ENCODE results near the gene ZMYM5. TPM values are rescaled to one million over a fixed set of nuclear protein-coding genes. Genes with fewer than 3 reads are reported as not detected.
"Not testable (repeated sequence)": the region's sequence is repeated elsewhere in the genome, so short reads cannot be mapped to it uniquely, and the experiment has no call there.

ZMYM5 gene
- total RNA-seq, 2 donors from 2014 or later: 6.4 to 10.3 TPM

DNA sequence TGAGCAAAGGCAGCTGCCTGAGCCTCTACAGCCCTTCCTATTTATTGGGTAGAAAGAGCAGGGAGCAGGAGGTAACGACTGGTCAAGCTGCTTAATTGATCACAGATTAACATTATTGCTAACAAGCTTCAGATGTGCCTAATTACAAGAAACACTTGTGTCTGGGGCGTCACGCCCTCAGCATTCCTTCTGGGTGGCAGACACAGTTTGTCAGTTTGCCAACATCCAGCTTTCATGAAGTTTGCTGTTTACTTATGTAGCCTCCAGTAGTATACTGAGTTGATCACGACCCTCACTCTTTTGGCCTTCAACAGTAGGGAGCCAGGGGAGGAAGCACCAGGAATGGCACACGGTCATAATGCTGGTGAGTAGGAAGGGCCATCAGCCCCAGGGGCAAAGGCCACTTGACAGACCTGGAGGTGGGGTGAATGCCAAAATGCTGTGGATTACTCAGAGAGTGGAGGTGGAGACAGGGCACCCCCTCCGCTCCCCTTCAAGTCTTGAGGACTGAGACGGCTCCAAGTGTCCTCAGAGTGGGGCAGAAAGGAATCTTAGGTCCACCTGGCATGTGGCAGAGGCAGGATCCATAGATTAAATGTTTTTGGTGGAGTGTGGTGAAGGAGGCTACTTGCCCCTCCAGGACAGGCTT, 45.8 kb downstream of the ZMYM5 start:
- DNase-seq (ENCODE audit: low spot score): no peak
- TF ChIP-seq, protein P1, sequence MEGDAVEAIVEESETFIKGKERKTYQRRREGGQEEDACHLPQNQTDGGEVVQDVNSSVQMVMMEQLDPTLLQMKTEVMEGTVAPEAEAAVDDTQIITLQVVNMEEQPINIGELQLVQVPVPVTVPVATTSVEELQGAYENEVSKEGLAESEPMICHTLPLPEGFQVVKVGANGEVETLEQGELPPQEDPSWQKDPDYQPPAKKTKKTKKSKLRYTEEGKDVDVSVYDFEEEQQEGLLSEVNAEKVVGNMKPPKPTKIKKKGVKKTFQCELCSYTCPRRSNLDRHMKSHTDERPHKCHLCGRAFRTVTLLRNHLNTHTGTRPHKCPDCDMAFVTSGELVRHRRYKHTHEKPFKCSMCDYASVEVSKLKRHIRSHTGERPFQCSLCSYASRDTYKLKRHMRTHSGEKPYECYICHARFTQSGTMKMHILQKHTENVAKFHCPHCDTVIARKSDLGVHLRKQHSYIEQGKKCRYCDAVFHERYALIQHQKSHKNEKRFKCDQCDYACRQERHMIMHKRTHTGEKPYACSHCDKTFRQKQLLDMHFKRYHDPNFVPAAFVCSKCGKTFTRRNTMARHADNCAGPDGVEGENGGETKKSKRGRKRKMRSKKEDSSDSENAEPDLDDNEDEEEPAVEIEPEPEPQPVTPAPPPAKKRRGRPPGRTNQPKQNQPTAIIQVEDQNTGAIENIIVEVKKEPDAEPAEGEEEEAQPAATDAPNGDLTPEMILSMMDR (IDR thresholded peaks at IDR 0.05): no peak
- Histone ChIP-seq H3K36me3 (peaks cover 10% of the 10 kb centered on the region), H3K27me3 (no peaks in the 10 kb centered on the region), H3K9me3 (no peaks in the 10 kb centered on the region), H3K4me1 (no peaks in the 10 kb centered on the region), H3K27ac (no peak overlapping the region), H3K4me3 (no peak overlapping the region)

DNA sequence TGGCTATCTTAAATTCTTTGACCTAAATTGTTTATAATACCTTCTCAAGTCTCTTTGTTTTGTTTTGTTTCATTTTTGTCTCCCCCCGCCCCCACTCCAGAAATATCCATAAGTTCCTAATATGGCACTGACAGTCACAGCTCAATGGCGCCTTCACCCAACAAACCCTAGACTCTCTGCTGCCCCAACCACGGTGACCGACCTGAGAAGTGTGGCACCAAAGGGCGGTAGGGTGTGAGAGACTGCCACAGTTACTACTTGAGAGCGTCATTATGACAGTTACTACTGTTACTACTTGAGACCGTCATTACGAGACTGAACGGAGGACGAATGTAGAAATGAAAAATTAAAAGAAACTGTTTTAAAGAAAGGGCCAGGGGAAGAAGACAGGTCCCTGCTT, 46.3 kb downstream of the ZMYM5 start:
- Histone ChIP-seq H3K4me3 (no peak overlapping the region), H3K4me1 (no peaks in the 10 kb centered on the region), H3K27me3 (no peaks in the 10 kb centered on the region), H3K36me3 (peaks cover 10% of the 10 kb centered on the region), H3K9me3 (no peaks in the 10 kb centered on the region), H3K27ac (no peak overlapping the region)
- TF ChIP-seq, protein P1 (IDR thresholded peaks at IDR 0.05): no peak
- DNase-seq (ENCODE audit: low spot score): no peak

DNA sequence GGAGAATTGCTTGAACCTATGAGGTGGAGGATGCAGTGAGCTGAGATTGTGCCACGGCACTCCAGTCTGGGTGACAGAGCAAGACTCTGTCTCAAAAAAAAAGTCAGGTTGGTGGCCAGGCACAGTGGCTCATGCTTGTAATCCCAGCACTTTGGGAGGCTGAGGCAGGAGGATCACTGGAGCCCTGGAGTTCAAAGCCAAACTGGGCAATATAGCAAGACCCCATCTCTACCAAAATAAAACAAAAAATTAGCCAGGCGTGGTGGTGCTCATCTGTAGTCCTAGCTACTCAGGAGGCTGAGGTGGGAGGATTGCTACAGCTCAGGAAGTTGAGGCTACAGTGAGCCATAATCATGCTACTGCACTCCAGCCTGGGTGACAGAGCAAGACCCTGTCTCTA, 47.6 kb downstream of the ZMYM5 start:
- not testable (repeated sequence) for H3K27me3 ChIP-seq; H3K27ac ChIP-seq; H3K36me3 ChIP-seq; H3K4me3 ChIP-seq; H3K4me1 ChIP-seq; H3K9me3 ChIP-seq; DNase-seq (ENCODE audit: low spot score)

DNA sequence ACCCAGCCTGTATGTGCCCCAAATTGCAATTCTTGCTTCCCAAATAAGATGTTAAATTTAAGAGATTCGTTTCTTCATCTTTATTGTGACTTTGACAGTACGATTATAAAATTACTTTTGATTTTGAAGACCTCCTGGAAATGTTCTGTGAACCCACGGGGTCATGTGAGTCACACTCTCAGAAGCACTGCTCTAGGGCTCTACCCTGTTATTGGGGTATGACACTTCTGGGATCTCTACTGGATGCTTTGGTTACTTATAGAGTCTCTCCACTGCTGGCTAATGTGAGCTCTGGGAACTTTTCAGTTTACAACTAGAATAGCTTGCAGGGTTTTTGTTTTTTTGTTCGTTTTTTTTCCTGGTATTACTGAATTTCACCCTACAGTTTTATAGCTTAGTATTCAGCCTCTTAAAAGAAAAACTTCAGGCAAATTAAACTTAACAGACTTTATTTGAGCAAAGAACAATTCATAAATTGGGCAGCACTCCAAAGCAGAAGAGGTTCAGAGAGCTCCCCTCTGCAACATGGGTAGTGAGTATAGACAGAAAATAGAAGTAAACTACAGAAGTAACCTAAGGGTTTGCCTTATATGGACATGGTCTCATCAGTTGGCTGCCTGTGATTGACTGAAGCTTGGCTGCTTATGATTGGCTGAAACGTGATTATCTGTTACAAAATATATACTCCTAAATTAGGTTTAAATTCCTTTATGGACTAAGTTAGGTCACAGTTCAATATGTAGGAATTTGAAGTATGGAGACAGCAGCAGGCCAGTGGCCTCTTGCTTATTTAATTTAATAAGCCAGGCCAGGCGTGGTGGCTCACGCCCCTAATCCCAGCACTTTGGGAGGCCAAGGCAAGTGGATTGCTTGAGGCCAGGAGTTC, 52.2 kb downstream of the ZMYM5 start:
- no peaks in the 10 kb centered on the region for H3K36me3 ChIP-seq
- no peaks in the 10 kb centered on the region for H3K27me3 ChIP-seq
- H3K27ac ChIP-seq: no peak overlapping the region
- no peak for DNase-seq (ENCODE audit: low spot score)
- no peaks in the 10 kb centered on the region for H3K4me1 ChIP-seq
- no peaks in the 10 kb centered on the region for H3K9me3 ChIP-seq
- TF ChIP-seq, protein P1 (IDR thresholded peaks at IDR 0.05): no peak
- no peak overlapping the region for H3K4me3 ChIP-seq

DNA sequence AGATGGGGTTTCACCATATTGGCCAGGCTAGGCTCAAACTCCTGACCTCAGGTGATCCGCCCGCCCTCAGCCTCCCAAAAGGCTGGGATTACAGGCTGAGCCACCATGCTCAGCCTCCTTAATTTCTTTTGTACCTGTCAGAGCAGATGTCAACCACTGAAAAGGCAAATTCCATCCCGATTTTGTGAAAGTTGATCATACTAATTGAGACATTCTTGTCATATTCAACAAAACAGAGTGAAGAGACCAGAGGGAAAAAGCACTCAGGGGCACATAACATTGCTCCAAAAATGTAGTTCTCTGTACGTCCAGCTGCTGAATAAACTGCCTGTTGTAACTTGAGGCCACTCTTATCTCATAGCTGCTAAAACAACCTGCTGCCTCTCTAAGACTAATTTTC, 53.3 kb downstream of the ZMYM5 start:
- H3K27me3 ChIP-seq: no peaks in the 10 kb centered on the region
- H3K9me3 ChIP-seq: no peaks in the 10 kb centered on the region
- DNase-seq (ENCODE audit: low spot score): no peak
- no peak overlapping the region for H3K27ac ChIP-seq
- TF ChIP-seq, protein P1 (IDR thresholded peaks at IDR 0.05): no peak
- no peaks in the 10 kb centered on the region for H3K36me3 ChIP-seq
- H3K4me3 ChIP-seq: no peak overlapping the region
- no peaks in the 10 kb centered on the region for H3K4me1 ChIP-seq

DNA sequence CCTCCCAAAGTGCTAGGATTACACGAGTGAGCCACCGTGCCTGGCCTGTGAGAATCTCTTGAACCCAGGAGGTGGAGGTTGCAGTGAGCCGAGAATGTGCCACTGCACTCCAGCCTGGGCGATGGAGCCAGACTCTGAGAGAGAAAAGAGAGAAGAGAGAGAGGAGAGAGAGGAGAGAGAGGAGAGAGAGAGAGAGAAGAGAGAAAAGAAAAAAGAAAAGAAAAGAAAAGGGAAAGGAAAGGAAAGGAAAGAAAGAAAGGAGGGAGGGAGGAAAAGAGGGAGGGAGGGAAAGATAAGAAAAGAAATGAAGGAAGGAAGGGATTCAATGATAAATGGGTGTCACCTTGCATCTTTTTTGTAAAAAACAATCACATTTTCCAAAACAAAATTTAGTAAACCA, 57.7 kb downstream of the ZMYM5 start:
- no peak overlapping the region for H3K4me3 ChIP-seq
- H3K4me1 ChIP-seq: no peaks in the 10 kb centered on the region
- H3K27me3 ChIP-seq: no peaks in the 10 kb centered on the region
- no peaks in the 10 kb centered on the region for H3K9me3 ChIP-seq
- no peak for DNase-seq (ENCODE audit: low spot score)
- no peak overlapping the region for H3K27ac ChIP-seq
- TF ChIP-seq, protein P1 (IDR thresholded peaks at IDR 0.05): no peak
- no peaks in the 10 kb centered on the region for H3K36me3 ChIP-seq

All from right atrium auricular region (tissue), 2 donors.